IMR-90 (cell line): Measurements from ENCODE around the gene RAVER2.

Experiments used
- CEBPB ChIP-seq: IDR thresholded peaks from 2 replicates; pipeline ENCODE4 v1.6.1; 2012; ENCODE audit warnings: low read depth, low read length, improper control_type of control experiment
- CHD1 ChIP-seq: IDR thresholded peaks from 2 replicates; pipeline ENCODE4 v1.6.1; 2012; ENCODE audit warnings: low read depth, low read length, improper control_type of control experiment
- ELK1 ChIP-seq: fragments of 150-350 bp; IDR thresholded peaks from 2 replicates; pipeline ENCODE4 v1.6.1; 2016; ENCODE audit warnings: low read depth, mild to moderate bottlenecking, low read length, moderate library complexity, borderline replicate concordance
- MAFK ChIP-seq: IDR thresholded peaks from 2 replicates; pipeline ENCODE4 v1.6.1; 2012; ENCODE audit warnings: low read depth, low read length, improper control_type of control experiment
- MXI1 ChIP-seq: IDR thresholded peaks from 2 replicates; pipeline ENCODE4 v1.6.1; 2012; ENCODE audit warnings: low read depth, mild to moderate bottlenecking, low read length, moderate library complexity, borderline replicate concordance
- POLR2A ChIP-seq: IDR thresholded peaks from 2 replicates; pipeline ENCODE4 v1.6.1; 2012; ENCODE audit warnings: mild to moderate bottlenecking, low read depth, low read length
- RAD21 ChIP-seq: IDR thresholded peaks from 2 replicates; pipeline ENCODE4 v1.6.1; 2012; ENCODE audit warnings: low read length, improper control_type of control experiment
- RFX5 ChIP-seq: IDR thresholded peaks from 2 replicates; pipeline ENCODE4 v1.8.0; 2012; ENCODE audit warnings: low read depth, mild to moderate bottlenecking, low read length, moderate library complexity
- TF ChIP-seq, protein P1 (sequence below): conservative IDR thresholded peaks from 2 replicates; pipeline ENCODE4 v1.5.1; 2012; ENCODE audit warnings: mild to moderate bottlenecking, low read depth, low read length, improper control_type of control experiment
- TF ChIP-seq, protein P2 (sequence below): fragments of 150-350 bp; IDR thresholded peaks from 2 replicates; pipeline ENCODE4 v1.6.1; 2017; ENCODE audit warnings: mild to moderate bottlenecking, antibody characterized with exemption, low read length, low read depth

DNA sequence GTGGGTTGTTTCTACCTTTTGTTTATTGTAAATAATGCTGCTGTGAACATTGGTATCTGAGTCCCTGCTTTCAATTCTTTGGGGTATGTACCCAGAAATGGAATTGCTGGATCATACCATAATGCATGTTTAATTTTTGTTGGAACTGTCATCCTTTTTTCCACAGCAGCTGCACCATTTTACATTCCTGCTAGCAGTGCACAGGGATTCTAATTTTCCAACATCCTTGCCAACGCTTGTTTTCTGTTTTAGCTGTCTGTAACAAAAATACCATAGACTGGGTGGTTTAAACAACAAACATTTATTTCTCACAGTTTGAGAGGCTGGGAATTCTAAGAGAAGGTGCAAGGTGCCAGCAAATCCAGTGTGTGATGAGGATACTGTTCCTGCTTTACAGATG, 65.1 kb downstream of the RAVER2 start:
- TF ChIP-seq, protein P1, sequence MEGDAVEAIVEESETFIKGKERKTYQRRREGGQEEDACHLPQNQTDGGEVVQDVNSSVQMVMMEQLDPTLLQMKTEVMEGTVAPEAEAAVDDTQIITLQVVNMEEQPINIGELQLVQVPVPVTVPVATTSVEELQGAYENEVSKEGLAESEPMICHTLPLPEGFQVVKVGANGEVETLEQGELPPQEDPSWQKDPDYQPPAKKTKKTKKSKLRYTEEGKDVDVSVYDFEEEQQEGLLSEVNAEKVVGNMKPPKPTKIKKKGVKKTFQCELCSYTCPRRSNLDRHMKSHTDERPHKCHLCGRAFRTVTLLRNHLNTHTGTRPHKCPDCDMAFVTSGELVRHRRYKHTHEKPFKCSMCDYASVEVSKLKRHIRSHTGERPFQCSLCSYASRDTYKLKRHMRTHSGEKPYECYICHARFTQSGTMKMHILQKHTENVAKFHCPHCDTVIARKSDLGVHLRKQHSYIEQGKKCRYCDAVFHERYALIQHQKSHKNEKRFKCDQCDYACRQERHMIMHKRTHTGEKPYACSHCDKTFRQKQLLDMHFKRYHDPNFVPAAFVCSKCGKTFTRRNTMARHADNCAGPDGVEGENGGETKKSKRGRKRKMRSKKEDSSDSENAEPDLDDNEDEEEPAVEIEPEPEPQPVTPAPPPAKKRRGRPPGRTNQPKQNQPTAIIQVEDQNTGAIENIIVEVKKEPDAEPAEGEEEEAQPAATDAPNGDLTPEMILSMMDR: no peak
- no peak for TF ChIP-seq RFX5
- TF ChIP-seq POLR2A: no peak
- TF ChIP-seq, protein P2, sequence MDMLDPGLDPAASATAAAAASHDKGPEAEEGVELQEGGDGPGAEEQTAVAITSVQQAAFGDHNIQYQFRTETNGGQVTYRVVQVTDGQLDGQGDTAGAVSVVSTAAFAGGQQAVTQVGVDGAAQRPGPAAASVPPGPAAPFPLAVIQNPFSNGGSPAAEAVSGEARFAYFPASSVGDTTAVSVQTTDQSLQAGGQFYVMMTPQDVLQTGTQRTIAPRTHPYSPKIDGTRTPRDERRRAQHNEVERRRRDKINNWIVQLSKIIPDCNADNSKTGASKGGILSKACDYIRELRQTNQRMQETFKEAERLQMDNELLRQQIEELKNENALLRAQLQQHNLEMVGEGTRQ: no peak
- TF ChIP-seq CEBPB: no peak
- no peak for TF ChIP-seq MAFK
- TF ChIP-seq CHD1: no peak
- no peak for TF ChIP-seq ELK1
- no peak for TF ChIP-seq RAD21
- TF ChIP-seq MXI1: no peak
